ENCODE data around the gene VPS13C.

VPS13C gene

GRCh38 chr15:61923173-61923572 is 137.1 kb downstream of the VPS13C start:
- TF ChIP-seq, protein P1, sequence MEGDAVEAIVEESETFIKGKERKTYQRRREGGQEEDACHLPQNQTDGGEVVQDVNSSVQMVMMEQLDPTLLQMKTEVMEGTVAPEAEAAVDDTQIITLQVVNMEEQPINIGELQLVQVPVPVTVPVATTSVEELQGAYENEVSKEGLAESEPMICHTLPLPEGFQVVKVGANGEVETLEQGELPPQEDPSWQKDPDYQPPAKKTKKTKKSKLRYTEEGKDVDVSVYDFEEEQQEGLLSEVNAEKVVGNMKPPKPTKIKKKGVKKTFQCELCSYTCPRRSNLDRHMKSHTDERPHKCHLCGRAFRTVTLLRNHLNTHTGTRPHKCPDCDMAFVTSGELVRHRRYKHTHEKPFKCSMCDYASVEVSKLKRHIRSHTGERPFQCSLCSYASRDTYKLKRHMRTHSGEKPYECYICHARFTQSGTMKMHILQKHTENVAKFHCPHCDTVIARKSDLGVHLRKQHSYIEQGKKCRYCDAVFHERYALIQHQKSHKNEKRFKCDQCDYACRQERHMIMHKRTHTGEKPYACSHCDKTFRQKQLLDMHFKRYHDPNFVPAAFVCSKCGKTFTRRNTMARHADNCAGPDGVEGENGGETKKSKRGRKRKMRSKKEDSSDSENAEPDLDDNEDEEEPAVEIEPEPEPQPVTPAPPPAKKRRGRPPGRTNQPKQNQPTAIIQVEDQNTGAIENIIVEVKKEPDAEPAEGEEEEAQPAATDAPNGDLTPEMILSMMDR (IDR thresholded peaks at IDR 0.05; ENCODE audit: control insufficient read depth, extremely low read depth, insufficient read depth) = no peak
- no peak overlapping the region for H3K4me3 ChIP-seq (ENCODE audit: low read depth, low read length)
- DNase-seq (ENCODE audit: low read depth) = no peak

- TF ChIP-seq, protein P1 (IDR thresholded peaks at IDR 0.05; ENCODE audit: control insufficient read depth, extremely low read depth, insufficient read depth) = no peak
- DNase-seq (ENCODE audit: low read depth) = no peak
- no peak overlapping the region for H3K4me3 ChIP-seq (ENCODE audit: low read depth, low read length)
These were observed 139.2 kb downstream of the VPS13C start for GRCh38 chr15:61921093-61921492.

DNA sequence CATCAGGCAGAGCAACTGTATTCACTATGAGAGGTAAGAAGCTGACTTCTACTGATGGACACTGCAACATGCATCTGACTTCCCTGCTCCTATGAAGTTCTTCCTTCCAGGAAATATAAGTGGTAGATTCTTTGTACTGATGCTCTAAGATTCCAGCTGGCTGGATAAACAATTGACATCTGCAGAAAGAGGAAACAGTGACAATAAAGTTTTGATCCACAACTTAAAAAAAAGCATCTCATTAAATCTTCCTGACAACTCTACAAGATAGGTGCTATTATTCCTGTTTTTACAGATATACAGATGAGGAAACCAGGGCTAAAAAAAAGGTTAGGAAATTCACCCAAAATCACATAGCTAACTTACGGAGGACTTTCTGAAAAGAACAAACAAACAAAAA is 142.8 kb downstream of the VPS13C start:
- no peak for DNase-seq (ENCODE audit: low read depth)
- TF ChIP-seq, protein P1 (IDR thresholded peaks at IDR 0.05; ENCODE audit: control insufficient read depth, extremely low read depth, insufficient read depth) = no peak
- H3K4me3 ChIP-seq (ENCODE audit: low read depth, low read length) = no peak overlapping the region

DNA sequence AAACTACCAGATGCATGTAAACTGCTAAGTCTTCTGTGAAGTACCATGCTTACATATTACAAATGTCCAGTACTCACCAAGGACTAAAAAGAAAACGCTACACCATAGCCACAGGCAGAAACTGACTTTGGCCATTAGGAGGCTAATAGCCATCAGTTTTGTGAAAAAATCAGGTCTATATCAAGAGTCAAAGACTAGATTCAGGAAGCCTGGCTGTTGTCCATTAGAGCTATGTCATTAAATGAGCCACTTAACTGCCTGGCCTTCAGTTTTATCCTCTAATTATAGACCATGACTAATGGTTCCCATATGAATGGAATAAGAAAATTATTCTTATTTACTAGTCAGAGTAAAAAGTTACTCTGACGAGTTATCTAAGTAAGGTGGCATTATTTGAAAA is 144.1 kb downstream of the VPS13C start:
- no peak for DNase-seq (ENCODE audit: low read depth)
- TF ChIP-seq, protein P1 (IDR thresholded peaks at IDR 0.05; ENCODE audit: control insufficient read depth, extremely low read depth, insufficient read depth) = no peak
- no peak overlapping the region for H3K4me3 ChIP-seq (ENCODE audit: low read depth, low read length)

- H3K4me3 ChIP-seq (ENCODE audit: low read depth, low read length) = no peak overlapping the region
- no peak for DNase-seq (ENCODE audit: low read depth)
These were observed 144.6 kb downstream of the VPS13C start for GRCh38 chr15:61915640-61916039.

DNA sequence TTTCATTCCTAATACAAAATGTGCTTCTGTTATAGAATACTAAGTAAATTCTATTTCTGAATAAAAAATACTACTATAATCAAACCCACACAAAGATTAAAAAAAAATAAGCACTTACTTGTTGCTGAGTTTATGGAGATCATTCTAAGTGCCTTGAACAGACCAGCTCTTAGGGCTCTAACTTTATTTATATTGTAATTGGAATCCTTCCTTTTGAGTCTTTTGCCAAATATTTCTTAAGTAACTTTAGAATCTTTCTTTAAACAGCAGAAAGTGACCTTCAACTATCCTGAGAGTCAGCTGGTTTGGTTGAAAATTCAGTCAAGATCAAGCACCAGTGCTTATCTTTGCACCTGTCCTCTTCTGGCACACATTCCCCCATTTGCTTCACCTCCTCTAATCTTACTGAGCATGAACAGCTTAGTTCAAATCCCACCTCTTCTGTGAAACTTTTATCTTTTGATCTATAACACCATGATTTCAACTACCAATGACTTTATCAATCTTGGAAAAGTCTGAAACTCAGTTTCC is 149.3 kb downstream of the VPS13C start:
- DNase-seq (ENCODE audit: low read depth) = no peak
- H3K4me3 ChIP-seq (ENCODE audit: low read depth, low read length) = no peak overlapping the region
- TF ChIP-seq, protein P1 (IDR thresholded peaks at IDR 0.05; ENCODE audit: control insufficient read depth, extremely low read depth, insufficient read depth) = no peak

More at GRCh38 chr15:61915640-61916039, 144.6 kb downstream of the VPS13C start:
- TF ChIP-seq, protein P1 (IDR thresholded peaks at IDR 0.05; ENCODE audit: control insufficient read depth, extremely low read depth, insufficient read depth) = no peak

DNA sequence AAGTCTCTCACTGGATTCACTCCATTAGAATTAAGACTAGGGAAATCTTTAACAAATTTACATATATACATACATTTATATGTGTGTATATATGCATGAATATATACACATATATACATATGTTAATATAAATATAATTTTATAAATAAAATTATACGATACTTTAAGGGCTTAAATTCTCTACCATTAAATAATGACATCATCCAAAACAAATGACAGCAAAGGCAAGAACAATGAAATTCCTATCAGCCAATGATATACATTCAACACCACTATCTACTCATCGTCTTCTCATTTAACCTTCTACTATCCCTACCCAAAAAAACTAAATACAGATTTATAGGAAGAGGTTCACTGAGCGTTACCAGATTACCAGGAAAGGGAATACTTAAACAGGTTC is 152.0 kb downstream of the VPS13C start:
- DNase-seq (ENCODE audit: low read depth) = no peak
- TF ChIP-seq, protein P1 (IDR thresholded peaks at IDR 0.05; ENCODE audit: control insufficient read depth, extremely low read depth, insufficient read depth) = no peak
- H3K4me3 ChIP-seq (ENCODE audit: low read depth, low read length) = no peak overlapping the region
